GM19397 (cell line): Measurements from ENCODE around the gene PTRHD1.

Experiments
- ATAC-seq: cut with Tn5 transposase; IDR thresholded peaks from one replicate; pipeline ENCODE4 v1.9.1; 2021; ENCODE audit warnings: mild to moderate bottlenecking, moderate library complexity; ENCODE audit not compliant: unreplicated experiment

PTRHD1 gene

DNA sequence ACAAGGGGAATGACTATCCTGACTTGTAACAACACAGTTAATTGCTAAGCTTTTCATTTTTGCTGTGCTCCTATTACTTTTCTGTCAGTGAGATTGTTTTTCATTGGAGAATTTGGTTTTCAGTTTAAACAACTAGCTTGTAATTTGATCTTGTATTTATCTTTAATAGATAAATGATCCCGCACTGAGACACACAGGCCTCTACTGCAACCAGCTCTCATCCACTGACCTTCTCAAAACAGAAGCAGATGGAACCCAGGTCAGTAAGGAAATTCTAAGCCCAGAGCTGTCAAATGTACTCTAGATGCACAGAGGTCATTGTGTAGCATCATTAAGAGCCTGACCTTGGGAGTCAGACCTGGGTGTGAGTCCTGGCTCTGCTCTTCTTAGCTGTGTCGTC is 30.7 kb downstream of the PTRHD1 start:
- no peak for ATAC-seq

DNA sequence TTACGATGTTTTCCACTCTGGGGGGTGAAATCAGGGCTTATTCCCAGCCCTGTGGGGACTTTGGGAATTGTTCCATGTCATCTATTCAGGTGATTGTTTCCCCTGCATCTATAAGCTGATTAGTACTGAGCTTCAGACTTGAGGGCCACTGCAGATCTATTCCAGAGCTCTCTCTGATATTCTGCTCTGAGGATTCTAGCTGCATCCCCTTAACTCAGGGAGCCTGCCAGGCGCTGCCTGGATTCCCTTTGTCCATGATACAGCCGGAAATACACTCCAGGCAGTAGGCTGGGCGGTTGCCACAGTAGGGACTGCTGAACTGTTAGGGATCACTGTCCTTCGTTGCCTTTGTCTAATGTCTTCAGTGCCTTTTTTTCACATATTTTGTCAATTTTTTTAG is 31.3 kb downstream of the PTRHD1 start:
- ATAC-seq: no peak

DNA sequence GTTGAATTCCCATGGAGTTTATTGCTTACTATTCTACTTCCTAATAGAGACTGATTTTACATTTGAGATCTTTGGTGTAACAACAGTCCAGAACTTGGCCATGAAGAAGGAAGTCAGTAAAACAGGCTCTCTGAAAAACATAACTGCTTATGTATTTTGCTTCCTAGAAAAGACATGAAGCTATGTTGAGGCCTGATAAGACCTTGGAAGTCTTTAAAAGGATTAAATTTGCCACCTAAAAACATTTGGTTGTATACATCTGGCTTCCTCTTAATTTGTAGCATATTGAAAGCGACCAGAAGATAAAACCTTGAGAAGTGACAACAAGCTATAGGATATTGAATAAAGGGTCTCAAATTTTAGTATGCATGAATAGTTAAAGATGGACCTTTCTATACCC is 36.4 kb downstream of the PTRHD1 start:
- ATAC-seq: no peak

DNA sequence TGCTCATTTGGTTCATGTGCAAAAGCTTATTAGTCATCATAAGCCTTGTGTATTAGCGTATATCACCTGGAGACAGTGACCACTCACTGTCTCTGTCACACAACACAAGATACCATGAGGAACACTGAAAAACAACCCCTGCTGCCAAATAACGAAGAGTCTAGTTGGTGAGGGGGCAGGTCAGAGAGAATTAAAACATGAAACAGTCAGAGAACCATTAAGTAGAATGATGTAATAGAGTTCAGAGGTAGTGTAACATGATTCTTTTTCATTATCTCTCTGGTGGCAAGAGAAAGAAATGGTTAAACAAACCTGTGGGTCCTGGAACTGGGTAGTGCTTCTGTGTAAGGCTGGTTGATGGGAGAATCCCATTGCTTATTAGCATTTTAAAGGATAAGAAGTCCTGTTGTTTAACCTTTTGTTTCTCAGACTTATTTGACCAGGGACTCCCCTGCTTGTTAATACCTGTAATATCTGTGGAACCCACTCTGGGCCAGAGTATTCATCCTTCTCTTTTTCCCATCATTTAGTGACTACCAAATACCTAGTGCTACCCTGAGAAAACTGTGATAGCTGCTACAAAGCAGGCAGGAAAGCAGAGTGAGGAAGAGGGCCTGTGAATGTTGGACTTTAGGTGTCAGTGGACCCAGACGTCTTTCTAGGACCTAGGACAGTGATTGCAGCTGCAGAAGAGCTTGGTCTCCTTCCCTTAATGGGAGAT is 38.0 kb downstream of the PTRHD1 start:
- no peak for ATAC-seq

DNA sequence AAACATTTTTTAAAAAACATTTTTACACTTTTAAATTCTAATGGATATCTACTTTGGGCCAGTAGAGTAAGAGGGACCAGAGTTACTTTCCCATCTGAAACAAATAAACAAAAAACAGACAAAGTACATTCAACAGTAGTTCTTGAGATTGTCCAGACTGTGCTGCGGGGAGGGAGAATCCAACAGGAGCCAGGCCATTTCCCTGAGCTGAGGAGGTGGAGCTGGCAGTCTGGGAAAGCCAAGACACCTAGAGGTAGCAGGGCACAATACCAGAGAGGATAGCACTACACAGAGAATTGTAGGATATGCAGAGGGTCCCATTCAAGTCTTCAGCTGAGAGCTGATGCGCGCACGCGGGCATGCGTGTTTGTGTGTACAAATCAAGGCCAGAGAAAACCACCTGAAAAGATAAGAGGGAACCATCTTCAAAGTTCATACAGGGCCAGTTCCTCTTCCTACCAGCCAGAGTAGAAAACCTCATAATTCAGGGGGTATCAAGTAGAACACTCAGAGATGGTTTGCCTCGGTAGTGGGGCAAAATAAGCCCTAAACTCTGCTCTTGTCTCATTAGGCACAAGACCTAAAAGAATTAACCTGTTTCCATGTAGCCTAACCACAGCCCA is 44.0 kb downstream of the PTRHD1 start:
- ATAC-seq: no peak

DNA sequence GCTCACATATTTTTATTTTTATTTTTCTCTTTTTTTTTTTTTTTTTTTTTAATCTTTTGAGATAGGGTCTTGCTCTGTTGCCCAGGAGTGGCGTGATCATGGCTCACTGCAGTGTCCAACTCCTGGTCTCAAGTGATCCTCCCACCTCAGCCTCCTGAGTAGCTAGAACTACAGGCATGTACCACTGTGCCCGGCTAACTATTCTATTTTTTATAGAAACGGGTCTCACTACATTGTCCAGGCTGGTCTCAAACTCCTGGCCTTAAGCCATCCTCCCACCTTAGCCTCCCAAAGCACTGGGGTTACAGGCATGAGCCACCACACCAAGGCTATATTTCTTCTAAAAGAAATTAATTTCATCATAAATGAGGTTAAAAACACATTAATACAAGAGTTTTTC is 45.9 kb downstream of the PTRHD1 start:
- ATAC-seq: no peak

DNA sequence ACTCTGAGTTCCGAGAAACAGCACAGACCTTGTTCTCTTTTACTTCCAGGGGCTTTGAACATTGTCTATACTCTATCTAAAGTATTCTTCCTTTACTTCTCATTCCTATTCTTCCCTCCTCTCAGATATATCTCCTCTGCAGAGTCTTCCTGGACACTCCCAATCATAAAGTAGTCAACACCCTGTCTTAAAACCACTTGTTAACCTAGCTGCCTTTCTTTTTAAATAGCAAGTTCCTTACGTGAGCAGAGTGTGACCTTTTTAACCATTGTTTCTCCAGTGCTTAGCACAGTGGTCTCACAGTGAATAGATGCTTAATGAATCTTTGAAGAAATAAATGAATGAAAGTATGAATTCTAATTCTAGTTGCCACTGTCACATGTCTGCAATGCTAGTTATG is 47.4 kb downstream of the PTRHD1 start:
- ATAC-seq: no peak

DNA sequence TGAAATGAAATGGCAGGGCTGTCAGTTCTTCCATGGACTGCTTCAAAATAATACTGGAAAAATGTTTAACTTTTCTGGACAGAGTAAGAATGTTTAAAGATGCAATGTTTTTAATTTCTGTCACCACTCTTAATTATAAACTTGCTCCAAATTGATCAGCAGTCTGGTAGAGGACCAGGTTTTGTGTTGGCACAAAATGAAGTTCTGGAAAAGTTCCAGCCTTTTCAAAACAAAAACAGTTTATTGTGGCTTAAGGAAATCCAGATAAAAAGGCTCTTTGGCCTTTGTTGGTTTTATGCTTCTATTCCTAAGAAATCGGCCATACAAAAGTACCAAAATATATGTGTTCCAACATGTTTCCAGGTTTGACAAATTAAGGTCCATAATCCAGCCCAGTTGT is 48.8 kb downstream of the PTRHD1 start:
- ATAC-seq: no peak

DNA sequence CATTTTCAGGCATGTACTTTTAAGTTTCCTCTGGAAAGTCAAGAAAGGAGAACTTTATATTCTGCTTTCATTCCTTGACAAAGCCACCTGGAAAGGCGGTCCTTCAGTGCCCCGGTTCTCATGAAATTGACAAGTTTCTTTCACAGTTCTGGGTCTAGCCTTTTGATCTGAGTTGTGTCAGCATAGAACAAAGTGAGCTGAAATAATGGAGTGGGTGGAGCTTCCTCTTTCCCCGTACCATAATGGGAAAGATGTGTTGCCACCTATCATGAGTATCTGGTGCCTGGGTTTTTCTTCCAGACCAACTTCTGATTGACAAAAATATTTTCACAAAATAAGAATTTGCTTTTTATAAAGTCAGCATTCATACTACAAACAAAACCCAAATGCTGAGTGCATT is 49.3 kb downstream of the PTRHD1 start:
- ATAC-seq: no peak

DNA sequence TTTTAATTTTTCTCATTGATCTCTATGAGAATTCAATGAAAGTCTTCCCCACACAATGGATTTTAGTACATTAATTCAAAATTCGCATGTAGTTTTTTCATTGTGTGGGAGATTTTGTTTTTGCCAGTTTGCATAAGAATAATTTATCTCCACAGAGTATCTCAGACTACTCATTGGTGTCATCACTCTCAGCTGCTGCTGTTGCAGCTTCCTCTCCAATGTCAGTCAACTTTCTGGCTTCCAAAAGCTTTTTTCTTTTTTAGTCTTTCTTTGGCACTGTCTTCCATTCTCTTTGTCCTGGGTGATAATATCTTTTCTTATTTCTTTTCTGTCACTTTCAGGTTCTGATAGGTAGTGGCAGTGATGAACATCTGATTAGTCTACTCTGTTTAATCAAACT is 50.5 kb downstream of the PTRHD1 start:
- ATAC-seq: no peak

DNA sequence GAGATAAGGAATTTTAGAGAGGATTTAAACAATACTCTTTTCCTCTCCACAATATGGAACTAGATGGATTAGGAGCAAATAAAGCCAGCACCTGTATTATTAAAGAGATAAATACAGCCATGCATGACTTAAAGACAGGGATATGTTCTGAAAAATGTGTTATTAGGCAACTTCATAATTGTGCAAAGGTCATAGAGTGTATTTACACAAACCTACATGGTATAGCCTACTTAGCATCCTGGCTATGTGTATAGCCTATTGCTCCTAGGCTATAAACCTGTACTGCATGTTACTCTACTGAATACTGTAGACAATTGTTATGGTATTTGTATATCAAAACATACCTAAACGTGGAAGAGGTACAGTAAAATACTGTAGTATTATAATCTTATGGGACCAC is 53.0 kb downstream of the PTRHD1 start:
- ATAC-seq: no peak
